Spleen (tissue), 11 donors: ENCODE measurements around the gene UBAP2L. TPM values are rescaled to one million over a fixed set of nuclear protein-coding genes. Genes with fewer than 3 reads are reported as not detected.
"Not testable (repeated sequence)": the region's sequence is repeated elsewhere in the genome, so short reads cannot be mapped to it uniquely, and the experiment has no call there.

ENCODE experiments used
- DNase-seq: peaks from one replicate; pipeline ENCODE4 v3.0.0-alpha.2; 2020
- H3K27ac ChIP-seq, 8 donors: fragments of 200-600 bp; sonication (generic) in 7 of 8; 1 replicate in 4 of 8; 2 replicates in 4 of 8; pipeline versions ENCODE4 v1.5.0 to v1.8.0; 2016 to 2021; ENCODE audit warnings: inconsistent platforms in 4 of 8, mild to moderate bottlenecking in 4 of 8, moderate library complexity in 1 of 8
- H3K27me3 ChIP-seq, 7 donors: fragments of 200-600 bp; sonication (generic) in 6 of 7; replicated peaks in 1 of 7; 1 replicate in 4 of 7; 2 replicates in 3 of 7; pipeline versions ENCODE4 v1.5.0 to v1.8.0; 2016 to 2021; ENCODE audit warnings: inconsistent platforms in 3 of 7, mild to moderate bottlenecking in 1 of 7
- H3K36me3 ChIP-seq, 6 donors: fragments of 200-600 bp; sonication (generic) in 5 of 6; 1 replicate in 4 of 6; 2 replicates in 2 of 6; pipeline versions ENCODE4 v1.5.0 to v1.8.0; 2016 to 2021; ENCODE audit warnings: inconsistent platforms in 2 of 6
- H3K4me1 ChIP-seq, 6 donors: fragments of 200-600 bp; sonication (generic) in 5 of 6; 1 replicate in 3 of 6; 2 replicates in 3 of 6; pipeline versions ENCODE4 v1.5.0 to v1.8.0; 2016 to 2021; ENCODE audit warnings: inconsistent platforms in 3 of 6
- H3K4me3 ChIP-seq, 8 donors: fragments of 200-600 bp; sonication (generic) in 7 of 8; 1 replicate in 4 of 8; 2 replicates in 4 of 8; pipeline versions ENCODE4 v1.5.0 to v1.8.0; 2016 to 2021; ENCODE audit warnings: inconsistent platforms in 4 of 8, mild to moderate bottlenecking in 4 of 8, moderate library complexity in 2 of 8
- H3K9me3 ChIP-seq, 8 donors: fragments of 200-600 bp; sonication (generic) in 7 of 8; 1 replicate in 4 of 8; 2 replicates in 4 of 8; pipeline versions ENCODE4 v1.5.0 to v1.8.0; 2016 to 2021; ENCODE audit warnings: inconsistent platforms in 4 of 8
- CTCF ChIP-seq, 11 experiments: fragments of 200-600 bp in 7 of 11; fragments of 450-650 bp in 4 of 11; sonication (generic) in 4 of 11; IDR thresholded peaks in 8 of 11; conservative IDR thresholded peaks in 3 of 11; 1 replicate in 7 of 11; 2 replicates in 4 of 11; pipeline versions ENCODE4 v1.4.0 to v1.8.0; 2016 to 2021; ENCODE audit warnings: antibody characterized with exemption in 11 of 11, inconsistent platforms in 4 of 11, mild to moderate bottlenecking in 1 of 11
- POLR2A ChIP-seq, 3 donors: fragments of 450-650 bp; IDR thresholded peaks; one replicate each; pipeline ENCODE4 v1.5.1; 2017; ENCODE audit warnings: antibody characterized with exemption in 3 of 3, mild to moderate bottlenecking in 1 of 3
- POLR2AphosphoS5 ChIP-seq, 3 donors: sonication (generic); formaldehyde crosslinking; IDR thresholded peaks; one replicate each; pipeline ENCODE4 v1.5.1; 2017; ENCODE audit warnings: antibody characterized with exemption in 3 of 3
- WGBS, 5 donors: extraction: QIAGEN DNeasy Blood & Tissue Kit in 3 of 5; methylation state at CpG; one replicate each; pipeline versions ENCODE4 v1.1.5 to v1.1.7; 2013 to 2018; 5-methylcytosine and 5-hydroxymethylcytosine counted together
- intact Hi-C: fragments of 100-400 bp; cut with DNase I; formaldehyde crosslinking; loops from one replicate; pipeline ENCODE4 v1.15.0; 2023; ENCODE audit warnings: low total_unique reads
- polyA plus RNA-seq, 3 donors: library from polyadenylated mRNA; stranded (reverse); fragments of 200-250 nt; gene quantifications; one replicate each; pipeline ENCODE4 v1.2.1, GENCODE V29; 2013
- total RNA-seq, 7 donors: library from RNA; depleted of rRNA in 3 of 7; stranded (reverse); fragments of >200 nt in 3 of 7; fragmentation: NEBNext Ultra II Directional in 4 of 7; extraction: Animal tissue kit (Norgen Biotek cat#: 25700) in 4 of 7; gene quantifications; one replicate each; pipeline versions ENCODE4 v1.1.0 to v1.2.1, GENCODE V29; 2016 to 2021
- donor health status: healthy with polysubstance abuse.
- donor health status: DM: no; HTN: no; CAD: no; lungs with moderate emphysema.
- donor health status: DM: no; HTN: no; CAD: no.
- donor health status: Bipolar disorder and iron deficiency.
- donor health status: healthy.
- donor health status: DM: no; HTN: no; CAD: no.
- donor health status: DM: yes; HTN: yes; CAD: no.

Gene UBAP2L
- total and polyA plus RNA-seq, 10 donors = 36.8 to 156 (median 97.2) TPM

GRCh38 chr1:154304664-154305337 is 84.0 kb downstream of the UBAP2L start:
- Histone ChIP-seq H3K27me3 (no peaks in the 10 kb centered on the region), H3K9me3 (peaks cover 0 to 7% (median 0%) of the 10 kb centered on the region in 8 donors), H3K4me1 (no peaks in the 10 kb centered on the region), H3K36me3 (no peaks in the 10 kb centered on the region), H3K4me3 (no peak overlapping the region), H3K27ac (no peak overlapping the region)
- no peak for TF ChIP-seq POLR2A (IDR thresholded peaks at IDR 0.05)
- TF ChIP-seq POLR2AphosphoS5 (IDR thresholded peaks at IDR 0.05) = no peak
- no peak for TF ChIP-seq CTCF (IDR thresholded peaks at IDR 0.05 in 8 of 11, conservative IDR thresholded peaks at IDR 0.05 in 3 of 11)
- WGBS, 5 donors = 66 to 84% (median 81%) methylated on average over 7 to 9 of the region's 9 CpGs
- intact Hi-C loops = no loop called here
- no peak for DNase-seq

- H3K4me1 ChIP-seq = no peaks in the 10 kb centered on the region
- no peaks in the 10 kb centered on the region for H3K27me3 ChIP-seq
- 79 to 93% (median 88%) methylated on average over 3 of the region's 3 CpGs for WGBS, 5 donors
- H3K4me3 ChIP-seq = no peak overlapping the region
- no peak overlapping the region for H3K27ac ChIP-seq
- H3K36me3 ChIP-seq = no peaks in the 10 kb centered on the region
- TF ChIP-seq CTCF (IDR thresholded peaks at IDR 0.05 in 8 of 11, conservative IDR thresholded peaks at IDR 0.05 in 3 of 11) = no peak
- no peak for TF ChIP-seq POLR2AphosphoS5 (IDR thresholded peaks at IDR 0.05)
- no peak for TF ChIP-seq POLR2A (IDR thresholded peaks at IDR 0.05)
- DNase-seq = no peak
- intact Hi-C loops = no loop called here
- H3K9me3 ChIP-seq = peaks cover 0 to 7% (median 0%) of the 10 kb centered on the region in 8 donors
Measured at GRCh38 chr1:154306151-154306550, 85.4 kb downstream of the UBAP2L start.

GRCh38 chr1:154307670-154308270 is 87.0 kb downstream of the UBAP2L start:
- 53 to 65% (median 56%) methylated on average over 4 of the region's 4 CpGs for WGBS, 5 donors
- H3K36me3 ChIP-seq, H3K9me3 ChIP-seq, H3K4me3 ChIP-seq, H3K27me3 ChIP-seq, H3K27ac ChIP-seq, H3K4me1 ChIP-seq, DNase-seq, intact Hi-C loops: not testable (repeated sequence)

GRCh38 chr1:154309136-154309535 is 88.4 kb downstream of the UBAP2L start:
- H3K9me3 ChIP-seq, H3K4me1 ChIP-seq, intact Hi-C loops, DNase-seq, H3K27me3 ChIP-seq, H3K4me3 ChIP-seq, H3K27ac ChIP-seq, H3K36me3 ChIP-seq: not testable (repeated sequence)
- WGBS, 5 donors = 84 to 90% (median 87%) methylated on average over 7 of the region's 7 CpGs

GRCh38 chr1:154312229-154313065 is 91.7 kb downstream of the UBAP2L start:
- intact Hi-C loops, H3K27me3 ChIP-seq, H3K36me3 ChIP-seq, DNase-seq, H3K27ac ChIP-seq, H3K4me1 ChIP-seq, H3K4me3 ChIP-seq: not testable (repeated sequence)
- WGBS, 5 donors = 76 to 86% (median 82%) methylated on average over 12 to 13 of the region's 13 CpGs
- peaks cover 0 to 27% (median 17%) of the 10 kb centered on the region in 8 donors for H3K9me3 ChIP-seq
